Prostate gland (tissue), 2 donors: ENCODE measurements around the gene UNC93A. TPM values are rescaled to one million over a fixed set of nuclear protein-coding genes. Genes with fewer than 3 reads are reported as not detected.
"Not testable (repeated sequence)": the region's sequence is repeated elsewhere in the genome, so short reads cannot be mapped to it uniquely, and the experiment has no call there.

Source experiments
- DNase-seq: peaks from one replicate; pipeline ENCODE4 v3.0.0-alpha.2; 2019; ENCODE audit warnings: low spot score
- H3K27ac ChIP-seq, 2 donors: fragments of 200-600 bp; sonication (generic); 2 replicates each; pipeline ENCODE4 v1.5.1; 2017 to 2019
- H3K27me3 ChIP-seq: fragments of 200-600 bp; sonication (generic); replicated peaks from 2 replicates; pipeline ENCODE4 v1.5.1; 2019; ENCODE audit not compliant: insufficient read depth
- H3K36me3 ChIP-seq, 2 donors: fragments of 200-600 bp; sonication (generic); 1 replicate in 1 of 2; 2 replicates in 1 of 2; pipeline versions ENCODE4 v1.5.1 to v1.8.1; 2017 to 2019
- H3K4me1 ChIP-seq: fragments of 200-600 bp; sonication (generic); replicated peaks from 2 replicates; pipeline ENCODE4 v1.5.1; 2019
- H3K4me3 ChIP-seq, 2 donors: fragments of 200-600 bp; sonication (generic); 2 replicates each; pipeline ENCODE4 v1.5.1; 2017 to 2019
- H3K9me3 ChIP-seq: fragments of 200-600 bp; sonication (generic); 2 replicates; pipeline ENCODE4 v1.5.1; 2017
- CTCF ChIP-seq, 4 experiments: fragments of 200-600 bp in 2 of 4; fragments of 450-650 bp in 2 of 4; sonication (generic) in 2 of 4; IDR thresholded peaks; 1 replicate in 3 of 4; 2 replicates in 1 of 4; pipeline ENCODE4 v1.5.1; 2016 to 2019; ENCODE audit warnings: antibody characterized with exemption in 4 of 4, mild to moderate bottlenecking in 2 of 4, moderate library complexity in 2 of 4
- POLR2A ChIP-seq: fragments of 450-650 bp; IDR thresholded peaks from one replicate; pipeline ENCODE4 v1.6.1; 2016; ENCODE audit warnings: antibody characterized with exemption, mild to moderate bottlenecking
- POLR2AphosphoS5 ChIP-seq: sonication (generic); formaldehyde crosslinking; IDR thresholded peaks from one replicate; pipeline ENCODE4 v1.6.1; 2017; ENCODE audit warnings: antibody characterized with exemption
- WGBS: methylation state at CpG from one replicate; pipeline ENCODE4 v1.1.5; 2018; 5-methylcytosine and 5-hydroxymethylcytosine counted together
- intact Hi-C: fragments of 100-400 bp; cut with DNase I; formaldehyde crosslinking; loops from one replicate; pipeline ENCODE4 v1.14.2; 2022
- total RNA-seq, 2 donors: library from RNA; depleted of rRNA; stranded (reverse); fragments of >200 nt; gene quantifications; one replicate each; pipeline ENCODE4 v1.1.0, GENCODE V29; 2016

Gene UNC93A
- total RNA-seq = under 1 TPM; 0.51 to 0.55 TPM

GRCh38 chr6:167290786-167291622 lies at the start of gene UNC93A:
Gene UNC93A, plus strand, starts transcription at chr6:167291315. Its CDS starts 175 bp downstream, at chr6:167291490.
- 70% methylated on average over 7 of the region's 7 CpGs for WGBS
- no peak for DNase-seq
- intact Hi-C loops = no loop called here
- Histone ChIP-seq H3K4me1 (no peaks in the 10 kb centered on the region), H3K27ac (no peak within 1 kb of the TSS), H3K27me3 (no peaks in the 10 kb centered on the region), H3K9me3 (no peaks in the 10 kb centered on the region), H3K4me3 (no peak within 1 kb of the TSS), H3K36me3 (no peaks in the 10 kb centered on the region)
- TF ChIP-seq CTCF (IDR thresholded peaks at IDR 0.05) (no peak), POLR2A (no peak), POLR2AphosphoS5 (no peak)

- H3K36me3 ChIP-seq, H3K27me3 ChIP-seq, H3K9me3 ChIP-seq, intact Hi-C loops, H3K27ac ChIP-seq, H3K4me3 ChIP-seq, H3K4me1 ChIP-seq, DNase-seq: not testable (repeated sequence)
- WGBS = 34% methylated on average over 27 of the region's 30 CpGs
These were observed 49.6 kb upstream of the UNC93A start for GRCh38 chr6:167241321-167242134.

- WGBS = 97% methylated on average over 2 of the region's 7 CpGs
- intact Hi-C loops, H3K36me3 ChIP-seq, H3K27ac ChIP-seq, H3K27me3 ChIP-seq, H3K9me3 ChIP-seq, H3K4me3 ChIP-seq, DNase-seq, H3K4me1 ChIP-seq: not testable (repeated sequence)
These were observed 49.0 kb upstream of the UNC93A start for GRCh38 chr6:167242135-167242506.

- intact Hi-C loops, H3K9me3 ChIP-seq, H3K27ac ChIP-seq, H3K4me3 ChIP-seq, H3K27me3 ChIP-seq, H3K36me3 ChIP-seq, DNase-seq, H3K4me1 ChIP-seq: not testable (repeated sequence)
- WGBS = 94% methylated on average over 6 of the region's 6 CpGs
These were observed 48.5 kb upstream of the UNC93A start for GRCh38 chr6:167242511-167243051.

GRCh38 chr6:167244064-167244960 lies 46.8 kb upstream of the UNC93A start:
- H3K27me3 ChIP-seq = no peaks in the 10 kb centered on the region
- intact Hi-C loops = no loop called here
- DNase-seq = no peak
- TF ChIP-seq CTCF (IDR thresholded peaks at IDR 0.05) (no peak), POLR2AphosphoS5 (no peak), POLR2A (no peak)
- no peaks in the 10 kb centered on the region for H3K36me3 ChIP-seq
- H3K9me3 ChIP-seq = no peaks in the 10 kb centered on the region
- no peaks in the 10 kb centered on the region for H3K4me1 ChIP-seq
- H3K27ac ChIP-seq = no peak overlapping the region
- 73% methylated on average over 11 of the region's 11 CpGs for WGBS
- H3K4me3 ChIP-seq = no peak overlapping the region

GRCh38 chr6:167244991-167245390 lies 46.1 kb upstream of the UNC93A start:
- no peaks in the 10 kb centered on the region for H3K36me3 ChIP-seq
- DNase-seq = no peak
- TF ChIP-seq POLR2A (no peak), CTCF (IDR thresholded peaks at IDR 0.05) (no peak), POLR2AphosphoS5 (no peak)
- no peaks in the 10 kb centered on the region for H3K27me3 ChIP-seq
- no peak overlapping the region for H3K27ac ChIP-seq
- H3K4me3 ChIP-seq = no peak overlapping the region
- WGBS = 62% methylated on average over 4 of the region's 4 CpGs
- intact Hi-C loops = no loop called here
- H3K4me1 ChIP-seq = no peaks in the 10 kb centered on the region
- H3K9me3 ChIP-seq = no peaks in the 10 kb centered on the region
